HPDE6-E6E7 (cell line): ENCODE measurements around the gene CTPS1.

Experiments
- DNase-seq: peaks from one replicate; pipeline ENCODE4 v3.0.0; 2011; ENCODE audit warnings: missing footprints; ENCODE audit errors: extremely low spot score

Gene CTPS1

GRCh38 chr1:41024953-41025352 lies 45.5 kb downstream of the CTPS1 start:
- DNase-seq = no peak

- no peak for DNase-seq
These were observed 46.7 kb downstream of the CTPS1 start for GRCh38 chr1:41025979-41026819.

- no peak for DNase-seq
These were observed 48.6 kb downstream of the CTPS1 start for GRCh38 chr1:41028034-41028642.

DNA sequence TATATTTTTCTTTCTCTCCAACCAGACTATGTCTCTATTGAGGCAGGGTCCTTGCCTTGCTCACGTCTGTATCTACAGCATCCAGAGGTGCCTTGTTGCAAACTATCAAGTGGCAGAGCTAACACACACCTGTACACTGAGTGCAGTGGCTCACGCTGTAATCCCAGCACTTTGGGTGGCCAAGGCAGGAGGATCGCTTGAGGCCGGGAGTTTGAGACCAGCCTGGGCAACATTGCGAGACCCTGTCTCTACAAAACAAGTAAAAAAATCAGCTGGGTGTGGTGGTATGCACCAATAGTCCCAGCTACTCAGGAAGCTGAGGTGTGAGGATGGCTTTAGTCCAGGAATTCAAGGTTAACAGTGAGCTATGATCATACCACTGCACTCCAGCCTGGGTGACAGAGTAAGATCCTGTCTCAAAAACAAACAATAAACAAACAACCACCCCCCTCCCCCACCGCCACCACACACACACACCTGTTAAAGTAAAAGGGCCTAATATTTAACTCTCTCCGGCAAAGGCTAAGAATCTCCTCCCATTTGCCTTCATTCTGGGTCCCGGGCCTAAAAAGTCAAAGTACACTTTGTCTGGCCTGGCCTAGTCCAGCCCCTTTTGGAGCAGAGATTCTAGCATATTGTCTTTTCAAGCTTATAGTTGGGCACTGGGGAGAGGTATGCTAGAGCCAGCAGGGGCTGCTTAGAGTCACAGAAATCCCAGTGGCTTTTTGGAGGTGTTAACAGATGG lies 51.5 kb downstream of the CTPS1 start:
- DNase-seq = no peak

- DNase-seq = no peak
These were observed 52.7 kb downstream of the CTPS1 start for GRCh38 chr1:41032147-41032546.

- DNase-seq = no peak
These were observed 53.8 kb downstream of the CTPS1 start for GRCh38 chr1:41033272-41033671.

GRCh38 chr1:41037116-41037903 lies 57.8 kb downstream of the CTPS1 start:
- no peak for DNase-seq

DNA sequence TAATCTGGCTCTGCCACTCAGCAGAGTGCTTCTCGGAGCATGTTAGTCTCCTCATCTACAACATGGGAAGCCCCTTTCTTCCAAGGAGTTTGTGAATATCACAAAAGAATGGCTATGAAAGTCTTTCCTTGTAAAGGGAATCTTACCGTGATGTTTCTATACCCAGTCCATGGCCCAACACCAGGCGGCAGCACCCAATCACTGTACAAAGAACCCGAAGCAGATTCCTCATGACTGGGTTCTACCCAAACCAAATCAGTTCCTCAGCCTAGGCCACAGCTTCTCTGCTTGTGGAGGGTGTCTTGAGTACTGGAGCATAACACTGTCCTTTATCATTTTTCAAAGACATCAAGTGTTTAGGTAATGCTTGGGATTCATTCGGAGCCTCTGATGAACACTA lies 58.6 kb downstream of the CTPS1 start:
- DNase-seq = no peak

DNA sequence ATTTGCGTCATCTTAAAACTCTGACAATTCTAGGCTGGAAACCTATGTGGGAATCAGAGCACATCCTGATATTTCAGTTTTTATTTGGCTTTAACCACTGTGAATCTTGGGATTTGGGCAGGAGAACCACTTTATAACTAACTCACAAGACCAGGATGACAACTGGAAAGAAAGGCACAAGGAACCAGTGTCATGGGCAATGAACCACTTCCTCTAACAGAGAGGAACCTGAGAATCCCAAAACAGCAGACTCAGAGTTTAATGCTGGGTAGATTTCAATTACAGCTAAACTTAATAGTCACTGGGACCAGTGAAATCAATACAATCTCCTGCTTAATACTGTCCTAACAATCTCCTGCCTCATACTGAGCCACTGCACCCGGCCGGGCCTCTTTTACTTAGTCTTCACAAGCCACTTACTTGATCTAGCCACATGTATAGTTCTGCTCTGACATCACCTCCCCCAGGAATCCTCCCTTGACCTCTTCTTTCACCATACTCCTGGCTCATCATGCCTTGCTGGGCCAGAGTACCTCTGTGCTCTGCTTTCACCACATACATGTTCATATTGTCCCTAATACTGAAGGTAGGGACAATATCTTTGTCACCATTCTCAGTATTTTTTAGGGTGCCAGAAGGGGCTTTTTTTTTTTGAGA lies 62.2 kb downstream of the CTPS1 start:
- DNase-seq = no peak

DNA sequence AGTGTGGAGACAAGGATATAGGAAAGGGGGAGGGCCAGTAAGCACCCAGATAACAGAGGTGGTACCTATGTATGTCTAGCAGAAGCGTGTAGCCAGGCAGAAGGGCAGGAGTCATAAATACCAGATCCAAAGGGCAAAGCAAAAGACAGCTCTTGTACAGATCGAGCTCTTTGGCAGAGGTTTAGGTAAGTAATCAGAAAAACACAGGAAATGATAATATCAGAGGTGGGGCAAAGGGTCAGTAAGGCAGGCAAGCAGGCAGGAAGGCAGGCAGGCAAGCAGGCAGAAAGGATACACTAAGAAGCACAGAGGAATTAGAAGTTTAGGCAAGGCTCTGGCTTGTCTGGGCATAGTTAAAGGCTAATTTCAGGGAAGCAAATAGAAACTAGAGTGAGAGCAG lies 64.7 kb downstream of the CTPS1 start:
- no peak for DNase-seq

- DNase-seq = peak; percentile 87
These were observed 66.2 kb downstream of the CTPS1 start for GRCh38 chr1:41045740-41046139.

GRCh38 chr1:41046347-41046775 lies 66.9 kb downstream of the CTPS1 start:
- DNase-seq = no peak

- no peak for DNase-seq
These were observed 69.0 kb downstream of the CTPS1 start for GRCh38 chr1:41048540-41048939.

DNA sequence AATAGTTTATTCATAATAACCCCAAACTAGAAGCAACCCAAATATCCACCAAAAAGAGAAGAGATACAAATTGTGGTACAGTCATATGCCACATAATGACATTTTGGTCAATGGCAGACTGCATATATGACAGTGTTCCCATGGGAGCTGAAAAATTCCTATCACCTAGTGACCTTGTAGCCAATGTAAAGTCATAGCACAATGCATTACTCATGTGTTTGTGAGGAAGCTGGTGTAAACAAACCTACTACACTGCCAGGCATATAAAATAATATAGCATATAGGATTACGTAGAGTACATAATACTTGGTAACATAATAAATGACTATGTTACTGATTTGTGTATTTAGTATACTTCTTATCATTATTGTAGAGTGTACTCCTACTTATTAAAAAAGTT lies 71.5 kb downstream of the CTPS1 start:
- no peak for DNase-seq

DNA sequence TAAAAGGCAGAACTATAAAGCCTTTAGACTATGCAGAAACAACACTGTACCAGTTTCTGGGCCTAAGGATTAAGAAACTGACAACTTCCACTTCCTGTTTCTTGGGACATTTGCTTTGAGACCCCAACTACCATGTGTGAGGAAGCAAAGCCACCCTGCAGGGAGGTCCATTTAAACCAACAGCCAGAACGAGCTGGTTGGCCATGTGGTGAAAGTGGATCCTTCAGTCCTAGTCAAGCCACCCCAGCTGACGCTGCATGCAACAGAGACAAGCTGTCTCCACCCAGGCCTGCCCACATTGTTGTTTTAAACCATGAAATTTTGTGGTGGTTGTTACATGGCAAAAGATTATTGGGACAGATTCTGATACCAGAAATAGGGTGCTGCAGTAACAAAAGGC lies 73.8 kb downstream of the CTPS1 start:
- DNase-seq = no peak

GRCh38 chr1:41056907-41057306 lies 77.4 kb downstream of the CTPS1 start:
- DNase-seq = no peak
